Mucosa of stomach (tissue), 1 donor: ENCODE results near the gene DGKQ.
A peak's percentile ranks its signal among the peaks of the same experiment; 100 is the strongest.

Source experiments
- H3K27me3 ChIP-seq: one replicate; pipeline ENCODE4 v1.7.0; 2013; ENCODE audit warnings: mild to moderate bottlenecking, low read length; ENCODE audit not compliant: control insufficient read depth, insufficient read depth
- H3K36me3 ChIP-seq: one replicate; pipeline ENCODE4 v1.7.0; 2013; ENCODE audit warnings: low read length; ENCODE audit not compliant: control insufficient read depth, insufficient read depth
- H3K4me1 ChIP-seq: one replicate; pipeline ENCODE4 v1.7.0; 2013; ENCODE audit warnings: mild to moderate bottlenecking, low read length; ENCODE audit not compliant: control insufficient read depth, insufficient read depth
- H3K4me3 ChIP-seq: one replicate; pipeline ENCODE4 v1.7.0; 2013; ENCODE audit warnings: low read length
- H3K9ac ChIP-seq: one replicate; pipeline ENCODE4 v1.7.0; 2013; ENCODE audit warnings: mild to moderate bottlenecking, low read length, moderate library complexity
- H3K9me3 ChIP-seq: one replicate; pipeline ENCODE4 v1.7.0; 2013; ENCODE audit warnings: mild to moderate bottlenecking, low read length, moderate library complexity; ENCODE audit not compliant: control insufficient read depth
- donor health status: Pancreatic carcinoma.

DGKQ gene

DNA sequence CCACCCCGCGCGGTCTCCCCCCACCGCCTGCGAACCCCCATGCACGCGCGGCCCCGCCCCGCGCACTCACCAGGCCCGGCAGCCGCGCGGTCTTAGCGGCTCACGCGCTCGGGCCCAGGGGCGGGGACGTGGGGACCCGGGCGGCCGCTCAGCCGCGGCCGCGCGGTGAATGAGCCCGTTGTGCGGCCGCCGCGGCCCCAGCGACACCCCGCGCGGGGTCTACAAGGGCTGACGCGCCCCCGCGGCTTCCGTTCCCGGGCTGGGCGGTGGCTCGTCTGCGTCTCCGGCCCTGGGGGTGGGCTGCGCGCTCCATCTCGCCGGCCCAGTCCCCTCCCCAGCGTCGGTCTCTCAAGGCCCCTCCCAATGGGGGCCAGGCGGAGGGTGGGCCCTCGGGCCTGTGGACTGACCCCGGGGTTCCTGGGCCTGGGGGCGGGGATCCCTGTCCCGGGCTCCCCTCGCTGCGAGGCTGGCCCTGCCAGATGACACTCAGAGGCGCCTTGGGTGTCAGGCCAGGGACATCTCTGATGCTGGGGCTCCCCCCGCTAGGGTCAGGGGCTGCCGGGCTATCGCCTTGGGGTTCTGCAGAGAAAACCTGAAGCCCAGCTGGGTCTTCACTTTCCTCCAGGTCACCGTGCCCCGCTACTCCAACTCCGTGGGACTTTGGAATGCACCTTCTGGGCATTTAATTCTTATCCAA, 24.2 kb upstream of the DGKQ start:
- Histone ChIP-seq H3K4me3 (no peak overlapping the region), H3K9me3 (no peaks in the 10 kb centered on the region), H3K4me1 (peaks cover 45% of the 10 kb centered on the region), H3K36me3 (no peaks in the 10 kb centered on the region), H3K27me3 (peaks cover 57% of the 10 kb centered on the region), H3K9ac (no peak overlapping the region)

DNA sequence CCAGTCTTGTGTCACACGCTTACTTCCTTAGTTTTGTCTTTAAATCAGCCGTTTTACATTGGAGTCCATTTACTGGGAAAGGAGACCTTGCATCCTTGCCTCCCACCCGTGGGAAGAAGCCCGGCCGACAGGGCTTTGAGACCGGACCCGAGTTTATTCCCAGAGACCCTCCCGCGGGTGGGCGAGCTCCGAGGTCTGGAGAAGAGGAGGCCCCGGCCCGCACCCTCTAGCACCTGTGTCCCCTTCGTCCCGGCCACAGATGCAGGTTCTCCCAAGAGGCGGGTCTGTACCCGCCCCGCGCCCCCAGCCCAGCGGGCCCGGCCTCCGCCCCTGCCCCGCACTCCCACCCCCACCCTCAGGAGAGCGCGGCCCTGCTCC, 23.6 kb upstream of the DGKQ start:
- Histone ChIP-seq H3K9me3 (no peaks in the 10 kb centered on the region), H3K4me3 (no peak overlapping the region), H3K27me3 (peaks cover 52% of the 10 kb centered on the region), H3K4me1 (peaks cover 47% of the 10 kb centered on the region), H3K9ac (no peak overlapping the region), H3K36me3 (no peaks in the 10 kb centered on the region)

DNA sequence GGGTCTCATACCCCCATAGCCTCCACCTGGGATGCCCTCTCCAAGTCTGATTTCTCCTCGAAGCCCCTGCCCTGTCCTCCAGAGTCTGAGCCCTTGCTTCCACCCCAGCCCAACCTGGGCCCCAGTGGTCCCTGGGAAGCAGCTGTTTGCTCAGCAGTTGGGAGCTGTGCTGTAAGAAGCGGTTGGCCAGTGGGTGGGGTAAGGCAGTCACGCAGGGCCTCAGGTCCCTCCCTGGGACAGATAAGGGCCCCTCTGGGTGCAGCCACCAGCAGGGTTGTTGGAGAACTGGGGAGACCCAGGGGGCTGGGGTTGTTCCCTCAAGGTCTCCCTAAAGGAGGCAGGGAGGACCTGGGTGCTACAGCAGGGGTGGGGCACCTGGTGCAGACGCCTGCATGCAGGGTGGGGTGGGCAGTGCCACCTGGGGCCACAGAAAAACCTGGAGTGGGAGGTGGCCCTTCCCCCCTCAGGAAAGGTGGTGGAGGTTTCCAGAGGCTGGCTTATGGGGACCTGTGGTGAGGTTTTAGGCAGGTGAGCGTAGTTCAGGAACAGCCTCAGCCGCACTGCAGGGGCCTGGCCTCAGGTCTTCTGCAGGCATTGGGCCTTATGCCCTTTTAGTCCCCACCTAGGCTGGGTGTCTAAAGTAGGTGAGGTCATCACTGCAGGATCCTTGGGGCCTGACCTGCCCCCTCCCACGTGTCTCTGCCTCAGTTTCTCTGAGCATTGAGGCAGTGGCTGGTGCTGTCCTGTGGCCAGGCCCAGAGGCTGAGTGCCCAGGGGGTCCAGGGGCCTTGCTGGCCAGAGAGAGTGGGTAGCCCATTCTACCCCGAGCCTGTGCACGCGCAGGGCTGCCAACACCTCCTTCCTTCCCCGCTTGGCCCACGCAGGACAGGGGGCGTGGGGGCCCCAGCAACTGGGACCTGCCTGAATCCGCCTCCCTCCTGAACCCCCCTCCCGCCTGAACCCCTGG, 22.9 kb upstream of the DGKQ start:
- H3K4me1 ChIP-seq, result peaks cover 51% of the 10 kb centered on the region
- peak overlapping the region; percentile 14 for H3K4me3 ChIP-seq
- H3K9ac ChIP-seq, result no peak overlapping the region
- H3K36me3 ChIP-seq, result no peaks in the 10 kb centered on the region
- H3K27me3 ChIP-seq, result peaks cover 45% of the 10 kb centered on the region
- no peaks in the 10 kb centered on the region for H3K9me3 ChIP-seq

DNA sequence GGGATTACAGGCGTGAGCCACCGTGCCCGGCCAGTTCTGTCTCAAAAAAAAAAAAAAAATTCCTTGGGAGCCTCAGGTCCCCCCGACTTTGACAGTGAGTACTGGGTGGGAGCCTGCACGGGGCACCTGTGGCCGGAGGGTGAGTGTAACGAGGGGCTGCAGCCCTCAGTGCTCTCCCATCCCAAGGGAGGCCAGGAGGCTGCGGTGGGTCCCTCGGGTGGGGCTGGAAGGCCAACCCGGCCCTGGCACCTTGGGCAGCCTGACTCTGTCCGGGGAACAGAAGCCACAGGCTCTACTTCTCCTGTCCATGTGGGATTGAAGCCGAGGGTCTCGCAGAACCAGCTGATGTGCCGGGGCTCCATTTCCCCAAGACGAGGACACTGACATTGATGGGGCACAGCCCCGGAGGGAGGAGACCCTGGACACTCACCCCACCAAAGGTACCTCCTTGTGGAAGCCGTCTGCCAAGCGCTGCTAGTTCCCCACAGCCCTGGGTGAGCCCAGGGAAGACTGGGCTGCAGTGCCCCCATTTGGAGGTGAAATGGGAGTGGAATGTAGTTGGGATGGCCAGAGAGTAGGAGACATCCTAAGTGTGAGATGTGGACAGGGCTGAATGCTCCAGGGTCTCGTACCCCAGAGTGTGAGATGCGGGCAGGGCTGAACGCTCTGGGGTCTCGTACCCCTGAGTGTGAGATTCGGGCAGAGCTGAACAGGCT, 22.1 kb upstream of the DGKQ start:
- no peak overlapping the region for H3K4me3 ChIP-seq
- peaks cover 53% of the 10 kb centered on the region for H3K4me1 ChIP-seq
- H3K36me3 ChIP-seq, result no peaks in the 10 kb centered on the region
- peaks cover 36% of the 10 kb centered on the region for H3K27me3 ChIP-seq
- H3K9me3 ChIP-seq, result no peaks in the 10 kb centered on the region
- no peak overlapping the region for H3K9ac ChIP-seq

DNA sequence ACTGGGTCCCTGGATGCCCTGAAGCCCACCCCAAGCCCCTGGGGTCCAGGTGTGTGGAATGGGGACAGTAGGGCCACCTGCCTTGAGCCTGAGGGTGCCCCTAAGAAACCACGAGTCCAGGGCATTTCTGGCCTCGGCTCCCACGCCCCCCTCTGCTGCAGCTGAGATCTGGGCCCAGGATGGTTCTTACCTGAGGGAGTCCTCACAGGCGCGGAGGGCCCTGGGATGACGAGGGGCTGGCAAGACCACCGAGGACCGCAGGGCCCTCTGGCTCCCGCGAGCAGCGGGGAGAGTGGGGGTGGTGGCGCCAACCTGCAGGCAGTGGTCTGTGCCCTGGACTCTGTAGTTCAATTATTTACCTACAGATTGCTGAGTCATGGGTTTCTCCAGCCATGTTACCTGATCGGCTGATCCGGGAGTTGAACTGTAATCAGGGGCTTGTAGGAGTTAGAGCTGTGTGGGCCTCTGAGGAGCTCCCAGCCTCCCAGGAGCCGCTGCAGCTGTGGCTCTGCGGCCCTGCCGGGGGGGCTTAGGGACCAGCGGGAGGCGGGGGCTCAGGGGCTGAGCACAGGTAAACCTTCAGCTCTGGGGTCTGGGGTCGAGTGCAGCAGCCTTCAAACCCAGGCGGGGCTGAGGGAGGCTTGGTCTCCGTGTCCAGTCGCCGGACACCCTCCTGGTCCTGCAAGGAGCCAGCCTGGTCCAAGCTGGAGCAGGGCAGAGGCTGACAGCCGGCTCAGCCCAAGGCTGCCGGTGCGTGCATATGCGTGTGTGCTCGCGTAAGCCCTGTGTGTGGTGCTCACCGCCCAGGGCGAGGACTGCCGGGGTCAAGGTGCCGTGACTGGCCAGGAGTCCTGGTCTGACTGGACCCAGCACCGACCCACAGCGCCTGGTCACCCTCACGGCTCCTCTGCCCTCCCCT, 20.0 kb upstream of the DGKQ start, which contains the start of gene SLC26A1:
Gene SLC26A1, minus strand, starts transcription at position 294 of the 919 bp plus-strand sequence. CDS start 1,701 bp downstream, outside the sequence.
- Histone ChIP-seq H3K27me3 (peaks cover 19% of the 10 kb centered on the region), H3K4me1 (peaks cover 52% of the 10 kb centered on the region), H3K4me3 (no peak within 1 kb of the TSS)

DNA sequence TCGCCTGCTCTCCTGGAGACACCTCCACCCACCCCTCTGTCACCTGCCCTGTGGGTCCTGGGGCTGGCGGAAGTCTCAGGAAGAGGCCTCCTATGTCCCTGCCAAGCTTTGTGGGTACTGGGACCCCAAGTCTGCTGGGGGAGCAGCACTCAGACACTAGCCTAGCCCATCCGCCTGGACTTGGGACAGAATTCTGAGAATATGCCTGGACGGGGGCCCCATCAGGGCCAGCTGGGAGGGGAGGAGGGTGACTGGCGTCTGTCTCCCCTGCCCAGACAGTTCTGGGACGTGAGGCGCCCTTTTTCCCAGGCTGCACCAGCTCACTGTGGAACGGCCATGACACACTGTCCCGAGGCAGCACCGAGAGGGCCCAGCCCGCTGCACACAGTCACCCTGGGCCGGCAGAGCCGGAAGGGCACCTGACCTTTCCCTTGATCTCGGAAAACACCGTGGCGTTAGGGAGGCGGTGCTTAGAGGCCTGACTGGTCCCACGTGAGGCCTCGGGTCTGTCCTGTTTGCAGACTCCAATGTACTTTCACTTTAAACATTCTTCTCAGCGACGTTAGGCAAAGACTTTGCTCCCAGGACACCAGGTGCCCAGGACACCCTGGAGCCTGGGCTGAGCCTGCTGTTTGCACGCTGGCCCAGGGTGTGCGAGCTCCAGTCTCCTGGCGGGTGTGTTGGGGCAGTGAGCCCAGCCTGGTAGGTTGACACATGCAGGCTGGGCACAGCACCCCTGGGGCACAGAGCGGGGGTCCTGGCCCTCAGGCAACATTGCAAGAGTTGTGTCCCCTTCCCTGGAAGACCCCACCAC, 19.1 kb upstream of the DGKQ start:
- Histone ChIP-seq H3K4me1 (peaks cover 49% of the 10 kb centered on the region), H3K27me3 (peaks cover 10% of the 10 kb centered on the region), H3K9me3 (no peaks in the 10 kb centered on the region), H3K36me3 (no peaks in the 10 kb centered on the region), H3K9ac (peak overlapping the region; percentile 84), H3K4me3 (no peak overlapping the region)

More for the DNA sequence above, 20.0 kb upstream of the DGKQ start, which contains the start of gene SLC26A1:
- H3K9me3 ChIP-seq, result no peaks in the 10 kb centered on the region
- H3K9ac ChIP-seq, result peak within 1 kb of the TSS; percentile 84
- H3K36me3 ChIP-seq, result no peaks in the 10 kb centered on the region

DNA sequence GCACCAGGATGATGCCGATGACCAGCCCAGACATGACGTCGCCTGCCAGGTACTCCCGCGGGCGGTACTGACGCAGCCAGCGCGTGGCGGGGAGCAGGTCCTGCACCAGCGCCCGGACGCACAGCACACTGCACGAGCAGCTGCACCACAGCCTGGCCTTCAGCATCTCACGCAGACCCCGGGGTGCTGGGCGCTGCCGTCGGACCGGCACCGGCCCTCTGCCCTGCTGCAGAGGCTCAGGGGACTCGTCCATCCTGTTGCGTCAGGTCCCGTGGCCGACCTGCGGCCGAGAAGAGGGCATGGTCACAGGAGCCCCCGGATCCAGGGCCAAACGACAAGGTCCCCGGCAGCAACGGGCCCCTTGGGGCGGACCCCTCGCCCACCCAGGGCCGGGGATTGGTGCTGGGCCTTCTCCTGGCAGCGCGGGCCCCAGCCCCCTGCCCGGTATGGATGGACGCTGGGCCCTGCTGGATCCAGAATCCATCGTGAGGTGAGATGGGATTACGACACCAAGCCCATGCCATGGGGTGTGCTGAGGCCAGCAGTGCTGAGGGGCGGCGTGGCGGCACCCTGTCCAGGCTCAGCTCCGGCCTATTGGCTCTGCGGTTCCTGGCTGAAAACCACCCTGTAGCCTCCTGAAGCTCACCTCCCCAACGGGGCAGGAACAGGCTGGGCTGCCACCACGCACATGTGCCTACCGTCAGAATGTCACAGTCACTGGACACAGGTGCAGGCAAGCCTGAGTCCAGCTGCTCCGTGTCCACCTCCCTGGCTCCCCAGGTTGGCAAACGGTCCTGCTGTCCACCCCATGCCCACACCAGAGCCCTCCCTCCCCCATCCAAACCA, 18.3 kb upstream of the DGKQ start:
- Histone ChIP-seq H3K9me3 (no peaks in the 10 kb centered on the region), H3K4me3 (no peak overlapping the region), H3K9ac (peak overlapping the region; percentile 84), H3K36me3 (no peaks in the 10 kb centered on the region), H3K4me1 (peaks cover 47% of the 10 kb centered on the region), H3K27me3 (peaks cover 4% of the 10 kb centered on the region)

DNA sequence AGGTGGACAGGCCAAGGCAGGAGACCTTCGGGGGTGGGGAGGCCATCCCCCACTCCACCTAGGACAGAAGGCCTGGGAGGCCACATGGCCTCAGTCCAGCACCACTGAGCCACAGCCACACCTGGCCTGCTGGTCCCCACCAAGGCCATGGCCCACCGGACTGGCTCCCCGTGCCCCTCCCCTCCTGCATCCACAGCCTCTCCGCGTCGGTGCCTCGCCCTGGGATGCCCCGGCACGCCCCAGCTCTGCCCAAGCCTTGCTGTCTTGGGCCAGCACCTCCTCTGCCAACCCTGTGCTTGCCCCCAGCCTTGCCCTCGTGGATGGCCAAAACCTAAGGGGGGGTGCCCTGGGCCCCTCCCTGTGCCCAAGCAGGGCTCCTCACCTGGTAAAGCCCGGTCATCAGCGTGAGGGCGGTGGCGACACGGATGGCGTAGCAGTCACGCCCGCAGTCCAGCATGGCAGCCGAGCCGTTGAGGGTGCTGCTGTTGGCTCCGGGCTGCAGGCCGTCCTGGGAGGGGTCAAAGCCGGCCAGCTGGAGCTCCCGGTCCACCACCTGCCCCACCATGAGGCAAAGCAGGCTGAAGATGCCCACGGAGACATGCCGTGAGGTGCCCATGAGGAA, 17.5 kb upstream of the DGKQ start:
- Histone ChIP-seq H3K9me3 (no peaks in the 10 kb centered on the region), H3K4me1 (peaks cover 39% of the 10 kb centered on the region)

DNA sequence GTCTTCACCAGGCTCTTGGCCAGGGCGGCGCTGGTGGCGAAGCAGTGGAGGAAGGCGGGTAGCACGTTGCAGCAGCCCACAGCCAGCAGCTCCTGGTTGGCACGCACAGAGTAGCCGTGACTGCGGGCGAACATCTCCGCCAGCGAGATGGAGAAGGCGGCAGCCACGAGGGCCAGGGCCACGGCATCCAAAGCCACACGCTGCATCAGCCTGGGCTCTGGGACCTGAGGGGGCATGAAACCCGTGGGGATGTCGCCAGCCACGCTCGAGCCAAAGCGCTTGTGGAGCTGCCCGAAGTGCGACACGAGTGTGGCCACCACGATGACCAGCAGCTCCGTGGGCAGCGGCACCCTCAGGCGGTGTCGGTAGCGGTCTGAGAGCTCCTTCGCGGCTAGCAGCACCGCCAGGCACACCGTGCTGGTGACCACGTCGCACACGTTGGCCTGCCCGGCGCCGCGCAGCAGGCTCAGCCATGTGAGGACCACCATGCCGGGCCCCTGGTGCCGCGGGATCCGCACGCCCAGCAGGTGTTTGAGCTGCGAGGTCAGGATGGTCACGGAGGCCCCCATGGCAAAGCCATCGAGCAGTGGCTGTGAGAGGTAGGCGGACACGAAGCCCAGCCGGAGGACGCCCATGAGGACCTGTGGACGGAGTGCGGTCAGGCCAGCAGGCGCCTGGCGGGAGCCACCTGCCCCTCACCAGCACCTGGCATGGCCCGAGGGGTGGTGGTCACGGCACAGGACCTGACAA, 16.5 kb upstream of the DGKQ start:
- H3K36me3 ChIP-seq, result no peaks in the 10 kb centered on the region
- H3K9ac ChIP-seq, result no peak overlapping the region
- no peak overlapping the region for H3K4me3 ChIP-seq
- no peaks in the 10 kb centered on the region for H3K27me3 ChIP-seq
- peaks cover 45% of the 10 kb centered on the region for H3K4me1 ChIP-seq
- no peaks in the 10 kb centered on the region for H3K9me3 ChIP-seq

More for the DNA sequence above, 17.5 kb upstream of the DGKQ start:
- no peak overlapping the region for H3K4me3 ChIP-seq
- H3K36me3 ChIP-seq, result no peaks in the 10 kb centered on the region
- H3K9ac ChIP-seq, result no peak overlapping the region
- no peaks in the 10 kb centered on the region for H3K27me3 ChIP-seq
